Breast epithelium (tissue), 3 donors: ENCODE results near the gene FABP7.

Source experiments
- POLR2A ChIP-seq: fragments of 450-650 bp; IDR thresholded peaks from one replicate; pipeline ENCODE4 v1.6.1; 2016; ENCODE audit warnings: antibody characterized with exemption, mild to moderate bottlenecking, moderate library complexity
- TF ChIP-seq, protein P1 (sequence below), 3 donors: fragments of 450-650 bp; IDR thresholded peaks; one replicate each; pipeline ENCODE4 v1.5.1; 2016 to 2017; ENCODE audit warnings: antibody characterized with exemption in 3 of 3, mild to moderate bottlenecking in 3 of 3, moderate library complexity in 3 of 3

DNA sequence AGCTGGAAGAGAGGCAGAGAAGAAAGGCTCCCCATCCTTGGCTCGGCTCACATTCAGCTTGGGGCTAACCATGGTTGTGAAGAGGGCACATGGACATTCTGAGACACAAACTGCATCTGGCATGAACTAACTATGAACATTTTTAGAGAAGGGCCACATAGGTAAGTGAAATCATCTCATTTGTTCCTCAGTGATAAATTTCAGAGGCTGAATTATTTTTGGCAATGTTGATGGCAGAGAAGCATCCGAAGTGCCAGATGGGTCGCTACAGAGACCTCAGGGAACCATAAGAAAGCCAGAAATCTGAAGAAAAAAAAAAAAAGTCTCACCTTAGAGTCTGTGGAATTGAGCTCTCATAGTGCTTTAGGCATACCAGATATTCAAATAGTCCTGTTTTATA lies 49.2 kb upstream of the FABP7 start:
- TF ChIP-seq POLR2A = no peak
- TF ChIP-seq, protein P1, sequence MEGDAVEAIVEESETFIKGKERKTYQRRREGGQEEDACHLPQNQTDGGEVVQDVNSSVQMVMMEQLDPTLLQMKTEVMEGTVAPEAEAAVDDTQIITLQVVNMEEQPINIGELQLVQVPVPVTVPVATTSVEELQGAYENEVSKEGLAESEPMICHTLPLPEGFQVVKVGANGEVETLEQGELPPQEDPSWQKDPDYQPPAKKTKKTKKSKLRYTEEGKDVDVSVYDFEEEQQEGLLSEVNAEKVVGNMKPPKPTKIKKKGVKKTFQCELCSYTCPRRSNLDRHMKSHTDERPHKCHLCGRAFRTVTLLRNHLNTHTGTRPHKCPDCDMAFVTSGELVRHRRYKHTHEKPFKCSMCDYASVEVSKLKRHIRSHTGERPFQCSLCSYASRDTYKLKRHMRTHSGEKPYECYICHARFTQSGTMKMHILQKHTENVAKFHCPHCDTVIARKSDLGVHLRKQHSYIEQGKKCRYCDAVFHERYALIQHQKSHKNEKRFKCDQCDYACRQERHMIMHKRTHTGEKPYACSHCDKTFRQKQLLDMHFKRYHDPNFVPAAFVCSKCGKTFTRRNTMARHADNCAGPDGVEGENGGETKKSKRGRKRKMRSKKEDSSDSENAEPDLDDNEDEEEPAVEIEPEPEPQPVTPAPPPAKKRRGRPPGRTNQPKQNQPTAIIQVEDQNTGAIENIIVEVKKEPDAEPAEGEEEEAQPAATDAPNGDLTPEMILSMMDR (IDR thresholded peaks at IDR 0.05) = no peak
